GM12872 (cell line): ENCODE results near the gene APOL5.

Experiments
- CTCF ChIP-seq: IDR thresholded peaks from 3 replicates; pipeline ENCODE4 v1.5.1; 2011; ENCODE audit warnings: low read depth, mild to moderate bottlenecking, low read length, moderate library complexity; ENCODE audit not compliant: insufficient read depth

The APOL5 gene

GRCh38 chr22:35719212-35719875 is 1.7 kb downstream of the APOL5 start:
- peak; percentile 15; the same call in 1 of the 3 replicates for TF ChIP-seq CTCF

DNA sequence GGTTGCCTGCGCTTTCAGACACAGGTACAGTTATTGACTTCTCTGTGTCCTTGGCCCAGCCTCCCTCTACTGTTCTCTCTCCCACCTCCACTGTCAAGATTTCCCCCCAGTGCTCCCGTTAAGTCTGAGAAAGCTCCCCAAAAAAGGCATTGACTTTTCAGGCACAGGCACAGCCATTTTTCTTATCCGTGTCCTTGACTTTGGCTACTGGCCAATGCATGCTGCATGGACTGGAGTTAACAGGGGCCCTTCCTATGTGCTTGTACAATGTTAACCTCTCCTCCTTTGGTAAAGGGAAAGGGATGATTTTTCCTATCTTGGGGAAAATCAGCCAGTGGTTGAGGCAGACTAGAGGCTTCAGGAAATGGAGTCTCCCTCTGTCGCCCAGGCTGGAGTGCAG is 4.3 kb downstream of the APOL5 start:
- TF ChIP-seq CTCF: no peak

DNA sequence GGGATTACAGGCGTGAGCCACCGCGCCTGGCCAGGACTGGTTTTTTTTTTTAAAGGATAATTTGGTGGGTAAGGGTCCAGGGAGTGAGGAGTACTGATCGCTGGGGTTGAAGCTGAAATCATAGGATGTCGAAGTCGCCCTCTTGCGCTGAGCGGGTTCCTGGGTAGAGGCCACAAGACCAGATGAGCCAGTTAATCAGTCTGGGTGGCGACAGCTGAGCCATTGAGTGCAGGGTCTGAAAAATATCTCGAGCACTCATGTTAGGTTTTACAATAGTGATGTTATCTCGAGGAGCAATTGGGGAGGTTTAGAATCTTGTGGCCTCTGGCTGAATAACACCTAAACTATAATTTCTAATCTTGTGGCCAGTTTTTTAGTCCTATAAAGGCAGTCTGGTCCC is 7.8 kb downstream of the APOL5 start:
- TF ChIP-seq CTCF: no peak

GRCh38 chr22:35726398-35726797 is 8.7 kb downstream of the APOL5 start:
- no peak for TF ChIP-seq CTCF

DNA sequence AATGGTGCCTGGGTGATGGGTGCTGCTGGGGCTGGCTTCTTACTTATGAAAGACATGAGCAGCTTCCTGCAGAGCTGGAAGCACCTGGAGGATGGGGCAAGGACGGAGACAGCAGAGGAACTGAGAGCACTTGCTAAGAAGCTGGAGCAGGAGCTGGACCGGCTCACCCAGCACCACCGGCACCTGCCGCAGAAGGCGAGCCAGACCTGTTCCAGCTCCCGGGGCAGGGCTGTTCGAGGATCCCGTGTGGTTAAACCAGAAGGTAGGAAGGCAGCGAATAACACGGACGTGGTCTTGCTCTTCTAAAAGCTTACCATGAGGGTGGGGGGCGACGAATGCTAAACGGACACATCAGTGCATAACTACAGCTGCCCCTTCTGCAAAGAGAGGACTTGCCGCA is 9.3 kb downstream of the APOL5 start:
- TF ChIP-seq CTCF: no peak

DNA sequence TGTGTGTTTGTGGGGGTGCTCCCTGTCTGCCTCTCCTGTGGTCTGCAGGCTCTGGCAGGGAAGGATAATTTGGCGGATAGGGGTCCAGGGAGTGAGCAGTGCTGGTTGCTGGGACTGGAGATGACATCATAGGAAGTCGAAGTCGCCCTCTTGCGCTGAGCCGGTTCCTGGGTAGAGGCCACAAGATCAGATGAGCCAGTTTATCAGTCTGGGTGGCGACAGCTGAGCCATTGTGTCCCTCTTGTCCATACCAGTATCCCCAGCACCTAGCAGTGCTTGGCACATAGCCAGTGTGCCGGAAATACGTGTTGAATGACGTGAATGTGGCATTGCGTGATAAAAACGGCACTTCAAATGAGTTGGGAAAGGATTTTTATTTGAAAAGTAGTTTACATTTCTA is 9.8 kb downstream of the APOL5 start:
- TF ChIP-seq CTCF: no peak

DNA sequence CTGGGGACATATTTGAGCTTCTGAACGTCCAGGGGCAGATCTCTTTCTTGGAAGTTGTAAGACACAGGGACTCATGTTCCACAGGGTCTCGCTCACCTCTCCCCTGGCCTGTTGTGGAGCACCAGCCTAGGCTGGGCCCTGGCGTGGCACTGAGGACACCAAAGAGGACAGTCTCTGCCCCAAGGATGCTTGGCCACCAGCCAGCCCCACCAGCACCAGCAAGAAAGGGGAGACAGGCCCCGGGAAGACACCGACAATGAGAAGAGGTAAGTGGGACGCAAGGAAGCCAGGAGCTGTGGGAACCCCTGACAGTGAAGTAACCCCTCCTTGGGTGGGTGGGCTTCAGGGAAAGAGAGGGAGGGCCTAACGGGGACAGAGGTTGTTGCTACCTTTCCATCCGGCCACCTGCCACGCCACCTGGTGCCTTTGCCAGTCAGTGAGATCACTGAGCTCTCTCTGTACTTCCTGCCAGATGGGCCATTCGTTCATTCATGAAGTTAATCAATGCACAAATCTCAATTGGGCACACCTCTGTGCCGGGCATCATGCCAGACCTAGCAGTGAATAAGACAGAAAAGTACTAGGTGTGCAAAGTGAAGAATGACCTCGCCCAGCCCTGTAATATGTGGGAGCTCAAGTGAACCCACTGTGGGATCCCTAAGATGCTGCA is 11.1 kb downstream of the APOL5 start:
- no peak for TF ChIP-seq CTCF

DNA sequence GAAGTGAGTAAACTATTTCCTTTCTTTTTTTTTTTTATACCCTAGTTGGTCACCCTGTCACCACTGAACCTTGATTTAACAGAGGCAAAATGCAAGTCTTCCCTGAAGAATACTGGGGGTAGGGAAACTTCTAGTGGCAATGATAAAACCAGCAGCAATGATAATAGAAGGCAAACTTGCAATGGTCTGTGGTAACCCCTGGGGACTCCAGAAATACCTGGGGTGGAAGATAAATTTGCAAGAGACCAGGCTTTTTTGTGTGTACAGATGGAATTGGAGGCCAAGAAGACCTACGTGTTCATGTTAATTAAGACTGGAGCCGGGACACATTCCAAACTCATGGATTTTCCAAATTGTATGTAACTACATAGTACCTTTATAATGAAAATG is 11.6 kb downstream of the APOL5 start:
- no peak for TF ChIP-seq CTCF
